H1 (cell line): ENCODE results near the gene KCNQ2. TPM values are rescaled to one million over a fixed set of nuclear protein-coding genes. Genes with fewer than 3 reads are reported as not detected.

ENCODE experiments used
- CTCF ChIA-PET: fragments of 300-600 bp; sonication (Branson Sonifier 250); formaldehyde crosslinking; loops from one replicate; lab custom pipeline; 2021; ENCODE audit not compliant: partially characterized antibody; lab: Charles Lee
- POLR2A ChIA-PET: fragments of 300-600 bp; sonication (Branson Sonifier 250); formaldehyde crosslinking; loops from one replicate; lab custom pipeline; 2021; ENCODE audit warnings: inconsistent platforms; ENCODE audit not compliant: partially characterized antibody; lab: Charles Lee
- DNase-seq, 2 experiments: peaks; one replicate each; pipeline versions ENCODE4 v3.0.0 to v3.0.0-alpha.2; 2010 to 2022; ENCODE audit warnings: low spot score in 2 of 2, low read depth in 1 of 2, mixed read lengths in 1 of 2
- FAIRE-seq: peaks from 2 replicates; lab custom pipeline; 2011; peaks lifted over from hg19 to GRCh38; lab: Jason Lieb, UNC
- H2AFZ ChIP-seq: 2 replicates; pipeline ENCODE4 v1.8.1; 2012; ENCODE audit warnings: low read length, inconsistent platforms
- H2AK5ac ChIP-seq: 2 replicates; pipeline ENCODE4 v1.6.1; 2013; ENCODE audit warnings: low read depth, low read length
- H2BK120ac ChIP-seq: replicated peaks from 2 replicates; pipeline ENCODE3; 2013; ENCODE audit warnings: low read depth, low read length, inconsistent platforms
- H2BK12ac ChIP-seq: 2 replicates; pipeline ENCODE4 v1.6.1; 2013; ENCODE audit warnings: low read depth, low read length
- H2BK15ac ChIP-seq: 2 replicates; pipeline ENCODE4 v1.6.1; 2013; ENCODE audit warnings: low read length
- H2BK20ac ChIP-seq: 2 replicates; pipeline ENCODE4 v1.6.1; 2013; ENCODE audit warnings: low read length
- H2BK5ac ChIP-seq: 2 replicates; pipeline ENCODE4 v1.6.1; 2013; ENCODE audit warnings: low read depth, low read length
- H3K14ac ChIP-seq: 2 replicates; pipeline ENCODE4 v1.6.1; 2013; ENCODE audit warnings: inconsistent platforms; ENCODE audit not compliant: insufficient read length
- H3K18ac ChIP-seq: 2 replicates; pipeline ENCODE4 v1.6.1; 2013; ENCODE audit warnings: low read length; ENCODE audit errors: extremely low read depth
- H3K23ac ChIP-seq: 2 replicates; pipeline ENCODE4 v1.6.1; 2013; ENCODE audit warnings: inconsistent platforms; ENCODE audit not compliant: insufficient read length
- H3K23me2 ChIP-seq: 2 replicates; pipeline ENCODE4 v1.6.1; 2013; ENCODE audit warnings: low read depth, low read length
- H3K27ac ChIP-seq: 2 replicates; pipeline ENCODE4 v1.6.1; 2011; ENCODE audit warnings: low read depth, low read length, inconsistent platforms
- H3K27me3 ChIP-seq, 4 experiments: replicated peaks in 1 of 4; 1 replicate in 1 of 4; 2 replicates in 3 of 4; pipeline versions ENCODE4 v1.6.1 to v1.8.1; 2011 to 2013; ENCODE audit warnings: low read length in 3 of 4, mild to moderate bottlenecking in 3 of 4, inconsistent platforms in 2 of 4, mixed read lengths in 2 of 4, moderate library complexity in 1 of 4; ENCODE audit not compliant: control insufficient read depth in 3 of 4, insufficient read depth in 3 of 4; ENCODE audit errors: extremely low read depth in 1 of 4
- H3K36me3 ChIP-seq, 4 experiments: 2 replicates each; pipeline versions ENCODE4 v1.6.1 to v1.8.1; 2011 to 2013; ENCODE audit warnings: mild to moderate bottlenecking in 4 of 4, low read length in 3 of 4, moderate library complexity in 2 of 4, control low read depth in 1 of 4, inconsistent platforms in 1 of 4; ENCODE audit not compliant: insufficient read depth in 4 of 4, control insufficient read depth in 2 of 4
- H3K4ac ChIP-seq: replicated peaks from 2 replicates; pipeline ENCODE3; 2013; ENCODE audit warnings: low read length, low read depth, mixed read lengths, inconsistent platforms; ENCODE audit not compliant: insufficient read length
- H3K4me1 ChIP-seq, 4 experiments: replicated peaks in 1 of 4; 1 replicate in 1 of 4; 2 replicates in 3 of 4; pipeline versions ENCODE4 v1.6.1 to v1.8.1; 2011 to 2013; ENCODE audit warnings: low read length in 3 of 4, inconsistent platforms in 2 of 4, mixed read lengths in 1 of 4; ENCODE audit not compliant: insufficient read depth in 4 of 4, control insufficient read depth in 3 of 4
- H3K4me2 ChIP-seq, 2 experiments: 2 replicates each; pipeline versions ENCODE4 v1.6.1 to v1.8.1; 2011 to 2013; ENCODE audit warnings: low read depth in 2 of 2, low read length in 2 of 2, control low read depth in 1 of 2, inconsistent platforms in 1 of 2, mild to moderate bottlenecking in 1 of 2; ENCODE audit not compliant: insufficient read depth in 1 of 2
- H3K4me3 ChIP-seq, 4 experiments: fragments of 200-600, 300-600 bp in 1 of 4; sonication (generic), shearing (Covaris generic), sonication (Bioruptor Twin) in 1 of 4; 2 replicates each; pipeline versions ENCODE4 v1.5.1 to v1.8.1; 2011 to 2016; ENCODE audit warnings: low read length in 4 of 4, low read depth in 3 of 4, control low read depth in 2 of 4, inconsistent platforms in 2 of 4, mild to moderate bottlenecking in 2 of 4, mixed read lengths in 1 of 4, moderate library complexity in 1 of 4; ENCODE audit not compliant: insufficient read depth in 2 of 4; ENCODE audit errors: extremely low read depth in 1 of 4
- H3K56ac ChIP-seq: replicated peaks from 2 replicates; pipeline ENCODE3; 2013; ENCODE audit warnings: low read depth, mild to moderate bottlenecking, mixed read lengths, low read length, inconsistent platforms; ENCODE audit not compliant: insufficient read length
- H3K79me1 ChIP-seq: 2 replicates; pipeline ENCODE4 v1.6.1; 2013; ENCODE audit warnings: low read depth, low read length, control low read depth
- H3K79me2 ChIP-seq, 2 experiments: 2 replicates each; pipeline versions ENCODE4 v1.6.1 to v1.8.1; 2012 to 2013; ENCODE audit warnings: low read length in 2 of 2, mild to moderate bottlenecking in 2 of 2, inconsistent platforms in 1 of 2; ENCODE audit not compliant: insufficient read depth in 2 of 2, control insufficient read depth in 1 of 2
- H3K9ac ChIP-seq, 4 experiments: replicated peaks in 1 of 4; 1 replicate in 1 of 4; 2 replicates in 3 of 4; pipeline versions ENCODE4 v1.6.1 to v1.8.1; 2011 to 2013; ENCODE audit warnings: low read depth in 3 of 4, low read length in 3 of 4, control low read depth in 2 of 4, mild to moderate bottlenecking in 2 of 4, moderate library complexity in 2 of 4, inconsistent platforms in 1 of 4; ENCODE audit errors: extremely low read depth in 1 of 4
- H3K9me3 ChIP-seq, 2 experiments: 2 replicates each; pipeline versions ENCODE4 v1.6.1 to v1.8.1; 2012 to 2013; ENCODE audit warnings: mild to moderate bottlenecking in 2 of 2, moderate library complexity in 2 of 2, control low read depth in 1 of 2, inconsistent platforms in 1 of 2, low read depth in 1 of 2, low read length in 1 of 2, mixed read lengths in 1 of 2; ENCODE audit not compliant: insufficient read depth in 2 of 2
- H4K20me1 ChIP-seq, 2 experiments: replicated peaks in 1 of 2; 2 replicates each; pipeline versions ENCODE3 to v1.8.1; 2011 to 2013; ENCODE audit warnings: inconsistent platforms in 2 of 2, low read length in 2 of 2, mild to moderate bottlenecking in 1 of 2; ENCODE audit not compliant: insufficient read depth in 2 of 2, control insufficient read depth in 1 of 2
- H4K5ac ChIP-seq: 2 replicates; pipeline ENCODE4 v1.6.1; 2013; ENCODE audit warnings: low read length, low read depth, mixed read lengths, inconsistent platforms; ENCODE audit not compliant: insufficient read length
- H4K8ac ChIP-seq: 2 replicates; pipeline ENCODE4 v1.8.0; 2013; ENCODE audit warnings: mild to moderate bottlenecking, moderate library complexity, low read length, inconsistent platforms; ENCODE audit not compliant: insufficient read depth; ENCODE audit errors: extremely low read depth
- H4K91ac ChIP-seq: replicated peaks from 2 replicates; pipeline ENCODE3; 2013; ENCODE audit warnings: low read length, mixed read lengths, inconsistent platforms; ENCODE audit not compliant: insufficient read length
- BACH1 ChIP-seq: IDR thresholded peaks from 2 replicates; pipeline ENCODE4 v1.6.1; 2012; ENCODE audit warnings: low read length, improper control_type of control experiment
- CREB1 ChIP-seq: IDR thresholded peaks from 2 replicates; pipeline ENCODE4 v1.6.1; 2012; ENCODE audit warnings: inconsistent platforms
- POU5F1 ChIP-seq: IDR thresholded peaks from 2 replicates; pipeline ENCODE4 v1.6.1; 2011; ENCODE audit warnings: low read depth, mild to moderate bottlenecking, low read length, moderate library complexity
- TCF12 ChIP-seq: IDR thresholded peaks from 2 replicates; pipeline ENCODE4 v1.6.1; 2011; ENCODE audit warnings: low read depth, mild to moderate bottlenecking, low read length
- WGBS, 2 experiments: shearing (Covaris generic) in 1 of 2; methylation state at CpG; one replicate each; pipeline versions ENCODE4 v1.1.6 to v1.1.7; 2013 to 2015; ENCODE audit warnings: low lambda C conversion rate in 2 of 2, mixed read lengths in 2 of 2, inconsistent platforms in 1 of 2, low coverage in 1 of 2, missing lambda C conversion rate in 1 of 2; ENCODE audit not compliant: insufficient replicate concordance in 2 of 2, insufficient coverage in 1 of 2, insufficient read length in 1 of 2; ENCODE audit errors: extremely low coverage in 1 of 2, missing lambda C conversion rate in 1 of 2; 5-methylcytosine and 5-hydroxymethylcytosine counted together
- polyA plus RNA-seq, 7 experiments: library from polyadenylated mRNA; depleted of rRNA in 3 of 7; stranded (reverse) in 5 of 7; unstranded in 2 of 7; fragments of >200 nt in 5 of 7; fragments of 200-250 nt in 2 of 7; gene quantifications; 1 replicate in 5 of 7; 2 replicates in 1 of 7; 4 replicates in 1 of 7; pipeline versions ENCODE4 v1.2.1 to v1.2.3, GENCODE V29; 2011 to 2013; ENCODE audit warnings: missing spikeins in 2 of 7, mixed read lengths in 2 of 7
- total RNA-seq: library from RNA; stranded (reverse); fragmentation: NEBNext Ultra II Directional; extraction: Animal tissue kit (Norgen Biotek cat#: 25700); gene quantifications from 2 replicates; pipeline ENCODE4 v1.2.1, GENCODE V29; 2021

The KCNQ2 gene
- total and polyA plus RNA-seq, 2 of the 8 experiments (the other 6 are each of a cell fraction or from before 2014, with no cell fraction given) = 82.6 to 243 TPM

- DNase-seq = no peak
- Histone ChIP-seq H3K56ac (no peak overlapping the region), H3K9ac (no peak overlapping the region), H3K9me3 (peaks cover 4% of the 10 kb centered on the region in 2 experiments; a peak in 1 of 4 replicates), H2BK15ac (no peak overlapping the region), H2AK5ac (no peak overlapping the region), H2BK5ac (no peak overlapping the region), H3K79me2 (no peaks in the 10 kb centered on the region), H3K36me3 (peaks cover 0 to 8% (median 1%) of the 10 kb centered on the region in 4 experiments; a peak in 5 of 8 replicates), H4K8ac (no peak overlapping the region), H3K79me1 (no peaks in the 10 kb centered on the region), H4K5ac (no peak overlapping the region), H3K27ac (no peak overlapping the region), H3K4me2 (no peak overlapping the region), H3K4me3 (no peak overlapping the region), H3K23me2 (peaks cover 16% of the 10 kb centered on the region; the same call in 1 of the 2 replicates), H4K20me1 (peaks cover 0 to 10% of the 10 kb centered on the region in 2 experiments), H3K23ac (no peak overlapping the region), H3K4ac (no peak overlapping the region), H3K18ac (no peak overlapping the region), H4K91ac (no peak overlapping the region), H3K4me1 (peaks cover 0 to 14% (median 8%) of the 10 kb centered on the region in 4 experiments; a peak in 5 of 7 replicates), H2BK12ac (no peak overlapping the region), H3K14ac (no peak overlapping the region), H3K27me3 (peaks cover 0 to 22% (median 15%) of the 10 kb centered on the region in 4 experiments; a peak in 6 of 7 replicates), H2BK120ac (no peak overlapping the region), H2AFZ (no peak overlapping the region), H2BK20ac (no peak overlapping the region)
- 85% methylated on average over 4 of the region's 4 CpGs; no CpG with 5 or more reads in 1 of the 2 experiments for WGBS, 2 experiments
- CTCF ChIA-PET = no interaction called here
- POLR2A ChIA-PET = interaction anchor here (1.0 kb wide), 1 partner anchor 19 kb away, joined by 3 read pairs; no protein-coding TSS in a partner anchor
- TF ChIP-seq POU5F1 = no peak
- no peak for TF ChIP-seq BACH1
- no peak for TF ChIP-seq CREB1
- TF ChIP-seq TCF12 = no peak
- FAIRE-seq = no peak
These were observed 18.6 kb upstream of the KCNQ2 start for GRCh38 chr20:63491078-63491477.
